HG02642 (cell line): Measurements from ENCODE around the gene ADO.
A peak's percentile ranks its signal among the peaks of the same experiment; 100 is the strongest.

ENCODE experiments used
- ATAC-seq: cut with Tn5 transposase; IDR thresholded peaks from one replicate; pipeline ENCODE4 v1.9.1; 2021; ENCODE audit warnings: mild to moderate bottlenecking; ENCODE audit not compliant: unreplicated experiment, poor library complexity

The ADO gene

DNA sequence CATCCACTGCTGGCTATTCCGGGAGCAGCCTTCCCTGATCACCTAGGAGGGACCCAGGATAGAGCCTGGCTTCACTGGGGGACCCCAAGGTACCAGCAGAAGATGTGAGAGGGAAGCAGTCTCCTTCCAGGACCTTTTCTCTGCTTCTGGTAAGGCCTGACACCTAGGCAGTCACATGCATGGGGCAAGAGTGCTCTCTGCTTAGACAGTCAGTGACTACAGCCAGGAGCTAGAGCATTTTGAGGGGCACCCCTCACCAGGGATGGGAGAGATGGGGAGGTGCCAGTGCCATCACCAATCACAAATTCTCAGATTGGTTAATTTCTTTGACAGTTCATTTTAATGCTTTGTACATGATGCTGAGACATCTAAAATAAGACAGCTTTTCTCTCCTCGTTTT lies 13.9 kb upstream of the ADO start:
- ATAC-seq, result no peak

DNA sequence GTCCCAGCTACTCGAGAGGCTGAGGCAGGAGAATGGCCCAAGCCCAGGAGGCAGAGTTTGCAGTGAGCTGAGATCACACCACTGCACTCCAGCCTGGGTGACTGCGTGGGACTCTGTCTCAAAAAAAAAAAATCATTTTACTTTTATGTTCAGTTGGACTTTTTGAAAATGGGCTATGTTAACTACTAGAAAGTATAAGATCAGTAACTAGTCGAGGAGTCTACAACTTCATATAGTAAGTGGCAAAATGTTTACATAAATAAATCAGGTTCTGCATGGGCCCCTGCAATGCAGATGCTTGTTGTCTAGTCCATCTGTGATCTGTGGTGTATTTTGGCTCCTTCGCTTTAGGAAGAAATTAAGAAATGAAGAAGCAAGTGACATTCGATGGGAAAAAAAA lies 12.3 kb upstream of the ADO start:
- no peak for ATAC-seq

DNA sequence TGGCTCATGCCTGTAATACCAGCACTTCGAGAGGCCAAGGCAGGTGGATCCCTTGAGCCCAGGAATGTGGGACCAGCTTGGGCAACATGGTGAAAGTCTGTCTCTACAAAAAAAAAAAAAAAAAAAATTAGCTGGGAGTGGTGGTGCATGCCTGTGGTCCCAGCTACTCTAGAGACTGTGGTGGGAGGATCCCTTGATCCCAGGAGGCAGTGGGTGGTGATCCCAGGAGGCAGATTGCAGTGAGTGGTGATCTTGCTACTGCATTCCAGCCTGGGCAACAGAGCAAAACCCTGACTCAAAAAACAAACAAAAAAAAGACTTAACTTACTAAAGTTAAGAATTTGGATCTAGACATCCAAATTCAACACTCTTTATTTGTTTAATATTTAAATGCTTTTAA lies 10.2 kb upstream of the ADO start:
- ATAC-seq, result no peak

DNA sequence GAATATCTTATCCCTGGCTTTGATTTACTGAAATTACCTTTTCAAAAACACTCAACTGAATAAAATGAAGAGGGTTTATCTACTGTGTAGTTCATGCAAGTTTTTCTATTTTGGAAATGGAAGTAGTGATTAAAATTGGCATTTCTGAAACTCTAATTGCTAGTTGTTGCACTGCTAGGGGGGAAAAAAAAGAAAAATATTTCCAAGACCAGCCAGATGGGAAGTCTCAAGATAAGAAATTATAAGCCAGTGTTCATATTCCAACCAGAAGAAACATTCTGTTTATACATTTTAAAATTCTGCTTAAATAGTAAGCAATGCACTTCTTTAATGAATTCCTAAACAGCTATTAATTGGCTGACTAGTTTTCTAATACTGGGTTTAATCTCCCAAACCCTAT lies 9.4 kb upstream of the ADO start:
- no peak for ATAC-seq

DNA sequence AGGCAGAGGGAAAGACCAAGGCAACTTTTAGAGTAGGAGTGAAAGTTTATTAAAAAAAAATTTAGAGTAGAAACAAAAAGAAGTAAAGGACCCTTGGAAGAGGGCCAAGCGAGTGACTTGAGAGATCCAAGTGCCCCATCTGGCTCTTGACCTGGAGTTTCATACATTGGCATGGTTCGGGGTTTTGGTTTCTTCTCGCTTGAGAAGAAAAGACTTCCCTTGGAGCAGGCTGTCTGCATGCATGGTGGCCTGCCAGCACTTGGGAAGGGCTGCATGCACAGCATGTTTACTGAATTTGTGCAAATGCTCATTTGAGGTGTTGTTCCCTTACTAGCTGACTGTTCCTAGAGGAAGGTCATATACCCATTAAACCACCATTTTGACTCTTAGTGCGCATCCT lies 8.8 kb upstream of the ADO start:
- ATAC-seq, result no peak

DNA sequence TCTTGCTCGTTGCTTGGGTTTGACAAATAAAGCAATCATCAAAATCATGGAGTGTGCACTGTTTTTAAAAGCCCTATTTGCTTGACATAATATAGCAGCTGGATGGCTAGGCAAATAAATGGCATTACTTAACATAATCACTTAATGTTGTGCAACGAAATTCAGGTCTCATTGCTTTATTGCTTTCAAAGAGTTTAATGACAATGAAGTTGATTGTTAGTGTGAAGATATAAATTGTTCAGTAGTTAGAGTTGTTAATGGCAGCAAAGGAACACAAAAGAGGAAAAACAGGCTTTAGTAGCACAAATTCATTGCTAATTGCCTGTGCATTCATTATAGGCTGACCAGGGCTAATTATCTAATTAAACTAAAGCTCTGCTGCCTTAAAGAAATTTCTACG lies 7.6 kb upstream of the ADO start:
- no peak for ATAC-seq

DNA sequence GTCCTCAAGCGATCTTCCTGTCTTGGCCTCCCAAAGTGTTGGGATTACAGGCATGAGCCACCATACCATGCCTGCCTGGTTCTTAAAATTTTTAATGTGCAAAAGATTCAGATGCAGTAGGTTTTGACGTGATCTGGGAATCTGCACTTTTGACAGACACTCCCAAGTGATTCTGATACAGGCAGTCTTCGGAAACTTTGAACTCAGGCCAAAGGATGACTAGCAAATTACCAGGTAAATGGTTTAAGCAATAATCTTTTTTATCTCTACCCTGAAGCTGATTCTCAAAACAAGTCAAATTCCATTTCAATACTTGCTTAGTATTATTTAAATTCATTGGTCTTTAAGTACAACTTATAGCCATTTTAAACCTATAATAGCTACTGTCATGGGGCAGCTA lies 2.6 kb upstream of the ADO start:
- ATAC-seq, result no peak

DNA sequence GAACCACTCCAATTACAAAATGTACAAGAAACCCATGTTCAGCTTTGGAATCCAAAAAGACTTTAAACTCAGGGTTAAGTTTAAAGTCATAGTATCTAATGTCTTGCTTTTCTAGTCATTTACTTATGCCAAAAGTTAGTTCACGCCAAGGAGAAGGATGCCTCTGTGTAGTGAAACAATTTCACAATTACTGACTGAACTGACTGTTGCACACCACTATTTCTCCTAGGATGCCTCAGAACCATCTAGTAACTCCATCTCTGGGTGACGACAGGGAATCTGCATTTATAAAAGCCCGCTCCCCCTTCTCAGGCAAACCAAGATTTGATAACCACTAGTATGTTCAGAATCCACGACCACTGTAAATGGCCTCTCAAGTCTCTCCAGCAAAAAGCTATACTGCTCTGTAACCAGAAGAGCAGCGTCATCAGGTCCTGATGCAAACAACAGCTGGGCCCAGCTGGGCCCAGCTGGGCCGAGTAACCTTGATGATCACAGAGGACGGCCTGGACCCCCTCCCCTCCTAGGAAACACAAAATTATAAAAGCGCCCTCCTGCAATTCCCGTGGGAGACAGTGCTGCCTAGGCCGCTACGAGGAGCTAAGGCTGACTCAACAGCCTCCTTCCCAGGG lies 680 bp upstream of the ADO start:
- ATAC-seq, result no peak

DNA sequence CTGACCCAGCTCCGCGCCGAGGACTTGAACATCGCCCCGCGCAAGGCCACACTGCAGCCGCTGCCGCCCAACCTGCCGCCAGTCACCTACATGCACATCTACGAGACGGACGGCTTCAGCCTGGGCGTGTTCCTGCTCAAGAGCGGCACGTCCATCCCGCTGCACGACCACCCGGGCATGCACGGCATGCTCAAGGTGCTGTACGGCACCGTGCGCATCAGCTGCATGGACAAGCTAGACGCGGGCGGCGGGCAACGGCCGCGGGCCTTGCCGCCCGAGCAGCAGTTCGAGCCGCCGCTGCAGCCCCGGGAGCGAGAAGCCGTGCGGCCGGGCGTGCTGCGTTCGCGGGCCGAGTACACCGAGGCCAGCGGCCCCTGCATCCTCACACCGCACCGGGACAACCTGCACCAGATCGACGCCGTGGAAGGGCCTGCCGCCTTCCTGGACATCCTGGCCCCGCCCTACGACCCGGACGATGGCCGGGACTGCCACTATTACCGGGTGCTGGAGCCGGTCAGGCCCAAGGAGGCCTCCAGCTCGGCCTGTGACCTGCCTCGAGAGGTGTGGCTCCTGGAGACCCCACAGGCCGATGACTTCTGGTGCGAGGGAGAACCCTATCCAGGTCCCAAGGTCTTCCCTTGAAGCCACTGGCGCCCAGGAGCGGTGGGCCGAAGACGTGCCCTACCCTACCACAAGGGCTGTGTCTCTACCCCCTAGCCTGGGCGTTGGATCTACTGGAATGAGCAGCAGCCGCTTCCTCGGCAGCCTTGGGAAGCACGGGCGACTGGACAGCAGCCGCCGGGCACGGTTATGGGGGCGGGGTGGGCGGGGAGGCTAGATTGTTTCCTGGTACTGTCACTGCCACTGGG lies 945 bp downstream of the ADO start:
- ATAC-seq, result peak; percentile 18

DNA sequence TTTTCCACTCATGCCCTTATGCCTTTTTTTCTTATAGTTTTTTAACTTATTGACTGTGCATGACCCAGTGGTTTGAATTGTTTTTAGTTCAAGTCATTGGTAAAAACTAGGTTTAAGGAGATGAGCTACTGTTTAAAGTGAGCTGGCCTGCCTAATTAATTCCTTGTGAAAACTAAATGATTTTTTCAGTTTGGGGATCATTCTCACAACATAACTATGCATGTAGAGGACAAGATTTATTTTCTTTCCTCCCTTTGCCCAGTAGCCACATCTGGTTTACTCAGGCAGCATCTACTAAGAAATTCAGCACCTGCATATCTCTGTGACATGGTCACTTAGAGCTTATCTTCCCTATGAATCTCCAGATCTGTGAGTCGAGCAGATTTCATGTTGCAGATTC lies 1.7 kb downstream of the ADO start:
- ATAC-seq, result no peak

DNA sequence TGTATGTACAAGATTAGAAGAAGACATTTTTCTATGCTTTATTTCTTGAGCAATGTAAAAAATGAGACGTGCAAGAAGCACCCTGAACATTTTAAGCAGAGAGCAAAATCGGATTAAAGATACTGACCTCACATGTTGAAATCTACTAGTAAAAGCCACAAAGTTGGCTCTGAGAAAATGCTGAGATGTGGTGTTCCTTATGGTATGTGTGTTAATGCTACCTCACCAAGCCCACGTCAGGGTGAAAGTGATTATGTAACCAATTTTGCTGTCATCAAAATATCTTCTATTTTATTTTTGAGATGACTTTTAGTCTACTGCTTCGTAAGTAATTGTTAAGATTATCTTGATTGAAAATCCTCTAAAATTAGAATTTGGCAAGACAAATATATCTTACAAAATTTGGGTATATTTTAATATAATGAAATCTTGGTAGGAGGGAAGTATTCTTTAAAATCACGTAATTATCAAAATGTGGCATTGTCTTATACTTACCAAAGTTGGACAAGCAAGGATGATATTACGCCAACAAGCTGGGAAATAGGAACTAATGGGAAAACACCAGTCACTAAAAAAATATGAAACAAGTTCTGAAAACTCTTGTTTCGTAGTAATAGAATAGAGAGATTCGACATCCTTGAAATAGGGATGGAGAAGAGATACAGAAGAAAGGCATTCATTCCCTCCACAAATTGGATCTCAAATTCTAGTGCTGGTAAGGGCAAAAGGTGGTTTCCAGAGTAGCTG lies 5.8 kb downstream of the ADO start:
- no peak for ATAC-seq

DNA sequence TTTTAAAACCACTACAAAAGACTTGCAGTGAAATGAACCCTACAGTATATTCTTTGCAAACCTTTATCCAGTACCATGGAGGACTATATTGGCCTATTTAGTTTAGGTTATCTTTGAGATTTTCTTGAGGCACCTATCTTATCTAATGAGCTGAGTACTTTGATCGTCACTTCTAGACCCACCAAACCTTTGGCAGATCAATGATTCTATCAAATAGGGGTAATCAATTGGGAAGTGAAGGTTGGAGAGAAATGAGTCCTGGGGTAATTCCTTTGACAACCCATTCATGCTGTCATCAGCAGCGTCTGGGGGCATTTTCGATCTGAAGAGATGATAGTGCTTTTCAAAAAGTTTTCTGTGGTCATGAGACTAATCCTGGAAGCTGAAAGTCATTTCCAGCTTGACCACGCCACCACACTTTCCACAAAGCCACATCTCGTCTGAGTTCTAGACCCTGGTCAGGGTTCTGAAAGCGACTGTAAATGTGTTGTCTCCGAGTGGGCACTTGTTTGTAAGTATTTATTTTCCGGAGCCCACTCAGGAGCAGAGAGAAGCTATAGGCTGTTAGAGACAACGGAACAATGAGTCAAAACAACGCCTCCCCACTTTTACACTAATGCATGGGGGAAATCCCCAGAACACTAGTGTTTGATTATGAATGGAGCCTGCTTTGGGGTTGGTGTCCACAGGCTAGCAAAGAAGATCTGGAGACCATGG lies 6.8 kb downstream of the ADO start:
- ATAC-seq, result peak; percentile 48

DNA sequence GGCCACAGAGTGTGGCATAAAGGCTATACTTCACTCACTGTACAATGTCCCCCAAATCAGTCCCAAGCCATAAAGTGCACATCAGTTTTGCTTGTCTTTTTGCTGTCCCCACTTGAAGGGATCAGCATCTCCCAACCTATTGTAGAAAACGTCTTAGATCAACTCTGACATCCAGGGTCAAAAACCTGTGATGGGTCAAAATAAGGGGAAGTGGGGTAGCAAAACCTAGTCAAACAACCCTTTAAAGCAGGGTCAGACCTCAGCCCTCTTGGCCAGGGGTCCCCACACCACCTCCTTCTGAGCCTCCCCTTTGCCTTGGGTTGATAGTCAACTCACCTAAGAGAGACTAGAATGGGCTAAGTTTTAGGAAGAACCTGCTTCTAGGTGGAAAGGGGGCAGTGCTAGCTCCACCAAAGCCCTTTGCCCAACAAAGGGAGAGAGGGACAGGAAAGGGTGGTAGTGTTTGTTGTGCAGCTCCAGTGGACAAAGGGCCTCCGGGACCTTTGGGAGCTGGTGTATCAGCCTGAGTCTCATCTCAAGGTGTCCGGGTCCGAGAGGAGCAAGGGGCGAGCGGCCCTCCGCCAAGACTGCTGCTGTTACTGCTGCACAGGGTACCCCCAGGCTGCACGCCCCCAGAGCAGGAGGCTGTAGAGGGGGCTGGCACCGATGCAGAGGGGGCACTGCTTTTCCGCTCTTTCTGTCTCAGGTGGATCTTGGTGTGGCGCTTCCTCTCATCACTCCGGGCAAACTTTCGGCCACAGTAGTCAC lies 8.3 kb downstream of the ADO start:
- ATAC-seq, result no peak

DNA sequence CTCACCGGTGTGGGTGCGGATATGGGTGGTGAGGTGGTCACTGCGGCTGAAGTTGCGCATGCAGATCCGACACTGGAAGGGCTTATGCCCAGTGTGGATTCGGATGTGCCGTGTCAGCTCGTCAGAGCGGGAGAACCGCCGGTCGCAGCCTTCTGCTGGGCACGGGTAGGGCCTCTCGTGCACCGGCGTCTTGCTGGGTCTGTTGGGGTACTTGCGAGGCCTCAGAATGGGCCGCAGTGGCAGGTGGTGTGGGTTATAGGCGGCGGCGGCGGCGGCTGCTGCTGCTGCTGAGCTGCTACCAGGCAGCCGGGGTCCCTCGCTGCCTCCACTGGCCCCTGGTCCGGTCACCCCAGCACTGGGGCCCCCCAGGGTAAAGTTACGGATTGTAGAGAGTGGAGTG lies 8.9 kb downstream of the ADO start:
- ATAC-seq, result no peak

DNA sequence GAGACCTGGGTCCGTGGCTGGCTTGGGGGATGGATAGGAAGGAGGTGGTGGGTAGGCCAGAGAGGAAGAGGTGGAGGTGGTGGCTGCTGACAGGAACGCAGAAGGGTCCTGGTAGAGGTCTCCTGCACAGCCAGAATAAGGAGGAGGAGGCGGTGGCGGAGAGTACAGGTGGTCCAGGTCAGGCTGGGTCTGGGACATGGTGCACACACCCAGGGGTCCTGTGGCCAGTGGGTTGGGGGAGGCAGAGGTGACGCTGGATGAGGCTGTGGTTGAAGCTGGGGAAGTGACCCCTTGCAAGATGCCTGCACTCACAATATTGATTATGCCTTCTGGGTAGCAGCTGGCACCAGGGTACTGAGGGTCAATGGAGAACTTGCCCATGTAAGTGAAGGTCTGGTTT lies 9.5 kb downstream of the ADO start:
- ATAC-seq, result no peak

DNA sequence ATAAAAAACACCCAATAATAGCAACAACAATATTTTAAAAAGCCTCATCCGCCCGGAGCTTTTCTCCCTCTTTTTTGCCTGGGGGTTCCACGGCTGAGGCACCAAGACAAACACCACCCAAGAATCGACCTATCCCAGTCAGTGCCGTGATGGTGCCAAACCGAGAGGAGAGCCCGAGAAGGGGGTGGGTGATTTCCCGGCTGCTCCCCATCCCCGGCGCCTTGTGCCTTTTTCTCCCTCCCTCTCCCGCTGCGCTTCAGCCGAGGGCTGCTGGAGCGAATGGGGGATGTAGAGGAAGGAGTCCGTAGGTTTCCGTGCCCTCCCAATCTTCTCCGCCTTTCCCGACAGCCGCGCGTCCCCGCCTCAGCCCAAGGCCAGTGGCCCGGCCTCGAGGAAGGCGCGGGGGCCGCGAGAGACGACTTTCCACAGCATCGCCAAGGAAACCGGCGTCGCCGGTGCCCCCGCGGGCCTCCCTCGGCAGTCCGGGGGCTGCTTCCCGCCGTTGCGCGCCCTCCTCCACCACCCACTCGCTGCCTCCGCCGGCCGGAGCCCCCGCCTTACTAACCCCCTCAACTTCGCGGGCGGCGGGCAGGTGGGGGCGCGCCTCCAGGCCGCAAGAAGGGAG lies 10.3 kb downstream of the ADO start:
- no peak for ATAC-seq

DNA sequence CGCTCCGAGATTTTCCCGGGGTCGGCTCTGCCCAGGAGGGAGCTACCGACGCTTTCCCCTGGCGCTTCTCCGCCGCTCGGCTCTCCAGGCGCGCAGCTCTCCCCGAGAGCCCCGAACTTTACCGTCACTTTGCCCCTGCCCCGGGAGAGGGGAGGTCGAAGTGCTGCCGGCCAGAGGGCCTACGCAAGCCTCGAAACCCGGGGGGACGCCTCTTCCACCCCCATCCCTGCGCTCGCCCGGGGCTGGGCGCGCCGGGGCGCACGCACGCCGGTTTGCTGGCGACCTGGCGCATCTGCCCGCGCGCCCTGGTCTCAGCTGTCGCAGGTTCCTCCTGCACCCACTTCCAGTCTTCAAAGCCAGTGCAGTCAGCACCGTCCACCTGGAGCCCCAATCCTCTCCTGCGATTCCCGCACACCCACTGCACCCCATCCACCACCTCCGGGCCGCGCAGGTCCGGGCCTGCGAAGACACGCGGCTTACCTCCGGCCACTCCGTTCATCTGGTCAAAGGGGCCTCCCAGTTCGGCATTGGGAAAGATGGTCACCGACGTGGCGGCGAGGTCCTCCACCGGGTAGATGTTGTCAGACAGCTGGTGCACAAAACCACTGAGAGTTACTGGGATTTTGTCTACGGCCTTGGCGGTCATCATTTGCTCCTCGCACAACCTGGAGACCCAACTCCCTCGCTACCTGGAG lies 11.0 kb downstream of the ADO start:
- no peak for ATAC-seq

DNA sequence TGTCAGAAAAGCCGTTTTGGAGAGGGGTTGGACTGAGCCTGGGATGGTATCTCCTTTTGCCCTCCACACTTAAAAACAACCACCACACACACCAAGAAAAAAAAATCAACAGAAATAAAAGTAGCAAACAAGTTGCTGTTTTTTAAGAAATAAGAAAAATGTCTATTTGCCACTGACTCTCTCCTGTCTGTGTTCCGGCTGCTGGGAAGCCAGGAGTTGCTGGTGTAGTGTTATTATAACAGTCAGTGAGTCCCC lies 11.5 kb downstream of the ADO start:
- ATAC-seq, result no peak
